Activated CD8-positive, alpha-beta memory T cell treated with anti-CD3 and anti-CD28 coated beads, Interleukin-2, amount 10 ng/mL, durations not matched to agents 7 days and 5 days (primary cell): ENCODE results near the gene PCDHB1. TPM values are rescaled to one million over a fixed set of nuclear protein-coding genes. Genes with fewer than 3 reads are reported as not detected.
A peak's percentile ranks its signal among the peaks of the same experiment; 100 is the strongest.
"Not testable (repeated sequence)": the region's sequence is repeated elsewhere in the genome, so short reads cannot be mapped to it uniquely, and the experiment has no call there.

Source experiments
- ATAC-seq: fragments of 150-1000 bp; cut with Tn5 transposase; one replicate; pipeline ENCODE4 v1.10.0; 2021; ENCODE audit warnings: moderate library complexity
- CTCF ChIA-PET: fragments of 350-600 bp; sonication (Branson Sonifier 250); formaldehyde crosslinking; loops from one replicate; lab custom pipeline; 2021; ENCODE audit warnings: antibody characterized with exemption; lab: Charles Lee
- DNase-seq: peaks from one replicate; pipeline ENCODE4 v3.0.0-alpha.2; 2020
- H3K27ac Mint-ChIP-seq: one replicate; pipeline ENCODE4 v1.8.0; 2021; ENCODE audit warnings: mild to moderate bottlenecking, mixed read lengths
- H3K27me3 Mint-ChIP-seq: one replicate; pipeline ENCODE4 v1.8.0; 2021; ENCODE audit warnings: mixed read lengths
- H3K36me3 Mint-ChIP-seq: one replicate; pipeline ENCODE4 v1.8.0; 2021; ENCODE audit warnings: mild to moderate bottlenecking, mixed read lengths
- H3K4me1 Mint-ChIP-seq: one replicate; pipeline ENCODE4 v1.8.0; 2021; ENCODE audit warnings: mixed read lengths
- H3K4me3 Mint-ChIP-seq: one replicate; pipeline ENCODE4 v1.8.0; 2021; ENCODE audit warnings: mild to moderate bottlenecking, moderate library complexity, mixed read lengths
- H3K9me3 Mint-ChIP-seq: one replicate; pipeline ENCODE4 v1.8.0; 2022; ENCODE audit warnings: low read depth, mixed read lengths
- total RNA-seq, 2 experiments: library from RNA; stranded (reverse); gene quantifications; one replicate each; pipeline ENCODE4 v1.2.3, GENCODE V29; 2021

The PCDHB1 gene
- total RNA-seq, 2 experiments from 2014 or later: not detected

GRCh38 chr5:141100243-141100805 is 49.1 kb downstream of the PCDHB1 start, which contains the start of gene PCDHB3:
Gene PCDHB3, plus strand, starts transcription at chr5:141100473. Its CDS starts 177 bp downstream, at chr5:141100650.
- DNase-seq (peak; percentile 47), ATAC-seq (no peak)

GRCh38 chr5:141101059-141101458 is 49.9 kb downstream of the PCDHB1 start:
- Mint-ChIP-seq H3K4me1 (peaks cover 3% of the 10 kb centered on the region), H3K27me3 (peaks cover 3% of the 10 kb centered on the region), H3K27ac (no peak overlapping the region), H3K9me3 (peaks cover 9% of the 10 kb centered on the region), H3K4me3 (no peak overlapping the region), H3K36me3 (no peaks in the 10 kb centered on the region)
- CTCF ChIA-PET: no interaction called here
- DNase-seq: no peak
- ATAC-seq: no peak

More at GRCh38 chr5:141100243-141100805, 49.1 kb downstream of the PCDHB1 start, which contains the start of gene PCDHB3:
- CTCF ChIA-PET: no interaction called here
- peaks cover 2% of the 10 kb centered on the region for H3K36me3 Mint-ChIP-seq
- H3K27ac Mint-ChIP-seq: no peak within 1 kb of the TSS
- H3K9me3 Mint-ChIP-seq: peaks cover 14% of the 10 kb centered on the region
- peaks cover 3% of the 10 kb centered on the region for H3K4me1 Mint-ChIP-seq
- H3K4me3 Mint-ChIP-seq: no peak within 1 kb of the TSS
- H3K27me3 Mint-ChIP-seq: peaks cover 5% of the 10 kb centered on the region

GRCh38 chr5:141102070-141102469 is 50.9 kb downstream of the PCDHB1 start:
- H3K9me3 Mint-ChIP-seq, CTCF ChIA-PET, H3K27me3 Mint-ChIP-seq, H3K4me1 Mint-ChIP-seq, H3K36me3 Mint-ChIP-seq, H3K4me3 Mint-ChIP-seq, DNase-seq, H3K27ac Mint-ChIP-seq, ATAC-seq: not testable (repeated sequence)

GRCh38 chr5:141102471-141102870 is 51.3 kb downstream of the PCDHB1 start:
- H3K27ac Mint-ChIP-seq, H3K27me3 Mint-ChIP-seq, H3K4me1 Mint-ChIP-seq, H3K9me3 Mint-ChIP-seq, CTCF ChIA-PET, H3K36me3 Mint-ChIP-seq, DNase-seq, ATAC-seq, H3K4me3 Mint-ChIP-seq: not testable (repeated sequence)

GRCh38 chr5:141105350-141105749 is 54.2 kb downstream of the PCDHB1 start:
- peaks cover 1% of the 10 kb centered on the region for H3K27me3 Mint-ChIP-seq
- H3K9me3 Mint-ChIP-seq: peaks cover 7% of the 10 kb centered on the region
- DNase-seq (no peak), ATAC-seq (no peak)
- no peak overlapping the region for H3K4me3 Mint-ChIP-seq
- CTCF ChIA-PET: no interaction called here
- no peak overlapping the region for H3K27ac Mint-ChIP-seq
- H3K4me1 Mint-ChIP-seq: peaks cover under 1% of the 10 kb centered on the region
- H3K36me3 Mint-ChIP-seq: no peaks in the 10 kb centered on the region

Other genes with a start within 250 kb of the PCDHB1 start
- not detected for gene PCDHA4, start 244.3 kb upstream of the PCDHB1 start, total RNA-seq
- not detected for gene PCDHA5, start 229.8 kb upstream of the PCDHB1 start, total RNA-seq
- not detected for gene PCDHA6, start 223.4 kb upstream of the PCDHB1 start, total RNA-seq
- not detected for gene PCDHA7, start 217.1 kb upstream of the PCDHB1 start, total RNA-seq
- not detected for gene PCDHA8, start 210.2 kb upstream of the PCDHB1 start, total RNA-seq
- not detected for gene PCDHA9, start 203.0 kb upstream of the PCDHB1 start, total RNA-seq
- gene PCDHA10, start 195.5 kb upstream of the PCDHB1 start, total RNA-seq: not detected
- gene PCDHA11, start 182.4 kb upstream of the PCDHB1 start, total RNA-seq: not detected
- gene PCDHA12, start 176.1 kb upstream of the PCDHB1 start, total RNA-seq: not detected
- not detected for gene PCDHA13, start 169.2 kb upstream of the PCDHB1 start, total RNA-seq
- not detected for gene PCDHAC1, start 125.1 kb upstream of the PCDHB1 start, total RNA-seq
- gene PCDHAC2, start 84.9 kb upstream of the PCDHB1 start, total RNA-seq: not detected
- gene PCDHB2, start 43.2 kb downstream of the PCDHB1 start, total RNA-seq: not detected
- gene PCDHB3, start 49.1 kb downstream of the PCDHB1 start, total RNA-seq: not detected
- not detected for gene PCDHB4, start 70.4 kb downstream of the PCDHB1 start, total RNA-seq
- gene PCDHB5, start 83.8 kb downstream of the PCDHB1 start, total RNA-seq: not detected
- gene PCDHB6, start 98.7 kb downstream of the PCDHB1 start, total RNA-seq: not detected
- not detected for gene PCDHB7, start 121.3 kb downstream of the PCDHB1 start, total RNA-seq
- gene PCDHB8, start 126.4 kb downstream of the PCDHB1 start, total RNA-seq: not detected
- not detected for gene PCDHB16, start 131.0 kb downstream of the PCDHB1 start, total RNA-seq
- gene PCDHB9, start 135.8 kb downstream of the PCDHB1 start, total RNA-seq: not detected
- not detected for gene PCDHB10, start 141.0 kb downstream of the PCDHB1 start, total RNA-seq
- not detected for gene PCDHB11, start 148.3 kb downstream of the PCDHB1 start, total RNA-seq
- not detected for gene PCDHB12, start 157.3 kb downstream of the PCDHB1 start, total RNA-seq
- not detected for gene PCDHB13, start 162.5 kb downstream of the PCDHB1 start, total RNA-seq
- not detected for gene PCDHB14, start 172.0 kb downstream of the PCDHB1 start, total RNA-seq
- not detected for gene PCDHB15, start 194.0 kb downstream of the PCDHB1 start, total RNA-seq